Measurements from ENCODE around the gene MBNL1.

The MBNL1 gene

GRCh38 chr3:152236716-152237115, 32.0 kb upstream of the MBNL1 start:
- Histone ChIP-seq H3F3A (ENCODE audit: control insufficient read depth, insufficient read depth) (peaks cover 8% of the 10 kb centered on the region), H3K4me3 (ENCODE audit: low read length) (no peak overlapping the region), H3K9me3 (ENCODE audit: control insufficient read depth, insufficient read depth, low read length) (0 out of 2 replicates have a peak, but pooled peaks cover 3% of the 10 kb centered on the region), H3K79me2 (ENCODE audit: control insufficient read depth, low read length) (no peaks in the 10 kb centered on the region), H3K27me3 (ENCODE audit: control insufficient read depth, low read length) (no peaks in the 10 kb centered on the region), H3K4me1 (ENCODE audit: control insufficient read depth, low read length) (peaks cover 59% of the 10 kb centered on the region), H4K20me1 (ENCODE audit: control insufficient read depth, insufficient read depth, low read depth, low read length) (no peaks in the 10 kb centered on the region), H3K4me2 (ENCODE audit: low read length) (no peak overlapping the region), H3K36me3 (ENCODE audit: control insufficient read depth, low read length) (peaks cover 6% of the 10 kb centered on the region; the same call in 1 of the 2 replicates), H3K27ac (ENCODE audit: low read depth, low read length) (no peak overlapping the region), H3K9me2 (replicated peaks; ENCODE audit: control insufficient read depth, low read length) (no peaks in the 10 kb centered on the region)
- TF ChIP-seq EZH2phosphoT487 (IDR thresholded peaks at IDR 0.05; ENCODE audit: borderline replicate concordance, low read length) (no peak), CTCF (IDR thresholded peaks at IDR 0.05; ENCODE audit: low read depth, low read length, poor library complexity, severe bottlenecking) (no peak)

- H3K36me3 ChIP-seq (ENCODE audit: control insufficient read depth, low read length) = peaks cover 17% of the 10 kb centered on the region; the same call in 1 of the 2 replicates
- peaks cover 23% of the 10 kb centered on the region for H3K79me2 ChIP-seq (ENCODE audit: control insufficient read depth, low read length)
- 0 out of 2 replicates have a peak, but pooled peaks cover 3% of the 10 kb centered on the region for H3K9me3 ChIP-seq (ENCODE audit: control insufficient read depth, insufficient read depth, low read length)
- no peaks in the 10 kb centered on the region for H4K20me1 ChIP-seq (ENCODE audit: control insufficient read depth, insufficient read depth, low read depth, low read length)
- H3K4me1 ChIP-seq (ENCODE audit: control insufficient read depth, low read length) = peaks cover 70% of the 10 kb centered on the region
- peaks cover 38% of the 10 kb centered on the region for H3F3A ChIP-seq (ENCODE audit: control insufficient read depth, insufficient read depth)
- H3K4me3 ChIP-seq (ENCODE audit: low read length) = peak overlapping the region; percentile 76
- TF ChIP-seq EZH2phosphoT487 (IDR thresholded peaks at IDR 0.05; ENCODE audit: borderline replicate concordance, low read length) = no peak
- H3K4me2 ChIP-seq (ENCODE audit: low read length) = peak overlapping the region; percentile 85
- H3K27me3 ChIP-seq (ENCODE audit: control insufficient read depth, low read length) = no peaks in the 10 kb centered on the region
- H3K9me2 ChIP-seq (replicated peaks; ENCODE audit: control insufficient read depth, low read length) = no peaks in the 10 kb centered on the region
- peak overlapping the region; percentile 93 for H3K27ac ChIP-seq (ENCODE audit: low read depth, low read length)
Observed at GRCh38 chr3:152241142-152242017, 27.3 kb upstream of the MBNL1 start.

GRCh38 chr3:152243301-152243711, 25.4 kb upstream of the MBNL1 start:
- no peaks in the 10 kb centered on the region for H4K20me1 ChIP-seq (ENCODE audit: control insufficient read depth, insufficient read depth, low read depth, low read length)
- H3K36me3 ChIP-seq (ENCODE audit: control insufficient read depth, low read length) = peaks cover 23% of the 10 kb centered on the region
- peaks cover 6% of the 10 kb centered on the region; the same call in 1 of the 2 replicates for H3K9me3 ChIP-seq (ENCODE audit: control insufficient read depth, insufficient read depth, low read length)
- H3K79me2 ChIP-seq (ENCODE audit: control insufficient read depth, low read length) = peaks cover 42% of the 10 kb centered on the region
- H3K27me3 ChIP-seq (ENCODE audit: control insufficient read depth, low read length) = no peaks in the 10 kb centered on the region
- H3K4me1 ChIP-seq (ENCODE audit: control insufficient read depth, low read length) = peaks cover 64% of the 10 kb centered on the region
- H3K4me2 ChIP-seq (ENCODE audit: low read length) = peak overlapping the region; percentile 85
- TF ChIP-seq CTCF (IDR thresholded peaks at IDR 0.05; ENCODE audit: low read depth, low read length, poor library complexity, severe bottlenecking) = no peak
- TF ChIP-seq EZH2phosphoT487 (IDR thresholded peaks at IDR 0.05; ENCODE audit: borderline replicate concordance, low read length) = no peak
- H3F3A ChIP-seq (ENCODE audit: control insufficient read depth, insufficient read depth) = peaks cover 46% of the 10 kb centered on the region
- no peaks in the 10 kb centered on the region for H3K9me2 ChIP-seq (replicated peaks; ENCODE audit: control insufficient read depth, low read length)
- peak overlapping the region; percentile 93 for H3K27ac ChIP-seq (ENCODE audit: low read depth, low read length)
- H3K4me3 ChIP-seq (ENCODE audit: low read length) = peak overlapping the region; percentile 76
